Left renal cortex interstitium (tissue), 4 donors: Measurements from ENCODE around the gene CAMK2N2. TPM values are rescaled to one million over a fixed set of nuclear protein-coding genes. Genes with fewer than 3 reads are reported as not detected.
A peak's percentile ranks its signal among the peaks of the same experiment; 100 is the strongest.
"Not testable (repeated sequence)": the region's sequence is repeated elsewhere in the genome, so short reads cannot be mapped to it uniquely, and the experiment has no call there.

Experiments used
- DNase-seq, 4 donors: peaks; one replicate each; pipeline ENCODE4 v3.0.0-alpha.2; 2013; ENCODE audit warnings: low read depth in 4 of 4, low spot score in 2 of 4, missing footprints in 1 of 4
- polyA plus RNA-seq, 4 donors: library from polyadenylated mRNA; unstranded; fragments of 120-200 nt; gene quantifications; one replicate each; pipeline ENCODE4 v1.2.1, GENCODE V29; 2013; ENCODE audit not compliant: insufficient read length in 4 of 4

CAMK2N2 gene
- polyA plus RNA-seq, 4 donors, result 0.13 to 0.36 (median 0.22) TPM

DNA sequence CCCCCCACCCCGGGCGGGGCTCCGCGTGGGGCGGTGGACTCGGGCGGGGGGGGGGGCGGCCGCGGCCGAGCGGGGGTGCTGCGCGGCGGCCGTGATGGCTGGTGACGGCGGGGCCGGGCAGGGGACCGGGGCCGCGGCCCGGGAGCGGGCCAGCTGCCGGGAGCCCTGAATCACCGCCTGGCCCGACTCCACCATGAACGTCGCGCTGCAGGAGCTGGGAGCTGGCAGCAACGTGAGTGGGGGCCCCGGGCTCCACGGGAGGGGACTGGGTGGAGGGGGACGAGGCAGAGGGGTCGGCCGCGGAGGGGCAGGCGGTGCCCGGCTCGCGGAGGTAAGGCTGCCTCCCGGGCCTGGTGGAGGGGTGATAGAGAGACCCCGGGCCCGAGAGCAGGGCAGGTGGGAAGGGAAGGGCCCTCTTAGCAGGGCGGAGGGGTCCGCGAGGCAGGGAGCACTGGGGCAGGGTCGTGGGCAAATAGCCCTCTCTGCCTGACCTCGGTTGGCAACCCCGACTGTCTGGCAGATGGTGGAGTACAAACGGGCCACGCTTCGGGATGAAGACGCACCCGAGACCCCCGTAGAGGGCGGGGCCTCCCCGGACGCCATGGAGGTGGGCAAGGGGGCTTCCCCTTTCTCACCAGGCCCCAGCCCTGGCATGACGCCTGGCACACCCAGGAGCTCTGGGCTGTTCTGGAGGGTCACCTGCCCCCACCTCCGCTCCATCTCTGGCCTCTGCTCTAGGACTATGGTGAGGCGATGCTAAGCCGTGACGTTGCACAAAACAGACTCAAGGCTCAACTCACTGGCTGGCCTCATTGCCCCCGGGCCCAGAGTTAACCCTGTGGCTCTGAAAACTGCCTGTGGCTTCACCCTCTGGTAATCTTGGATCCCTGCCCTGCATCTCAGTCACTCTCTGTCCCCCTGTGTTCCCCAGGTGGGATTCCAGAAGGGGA lies 14.9 kb upstream of the CAMK2N2 start, which contains the start of gene ECE2:
TSS of gene ECE2 (plus strand) at position 62 of the 950 bp plus-strand sequence. CDS start at position 194, 132 bp downstream.
- DNase-seq, result no peak

GRCh38 chr3:184275381-184275701 lies 14.0 kb upstream of the CAMK2N2 start:
- DNase-seq, result no peak

GRCh38 chr3:184272269-184272668 lies 10.9 kb upstream of the CAMK2N2 start:
- no peak for DNase-seq

DNA sequence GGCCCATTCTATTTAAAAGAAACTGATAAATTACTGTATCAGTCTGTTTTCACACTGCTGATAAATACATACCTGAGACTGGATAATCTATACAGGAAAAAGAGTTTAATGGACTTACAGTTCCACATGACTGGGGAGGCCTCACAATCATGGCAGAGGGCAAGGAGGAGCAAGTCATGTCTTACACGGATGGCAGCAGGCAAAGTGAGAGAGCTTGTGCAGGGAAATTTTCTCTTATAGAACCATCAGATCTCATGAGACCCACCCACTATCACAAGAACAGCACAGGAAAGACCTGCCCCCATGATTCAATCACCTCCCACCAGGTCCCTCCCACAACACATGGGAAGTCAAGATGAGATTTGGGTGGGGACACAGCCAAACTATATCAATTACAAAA lies 5.9 kb upstream of the CAMK2N2 start:
- not testable (repeated sequence) for DNase-seq

GRCh38 chr3:184262764-184263179 lies 1.4 kb upstream of the CAMK2N2 start:
- no peak for DNase-seq

DNA sequence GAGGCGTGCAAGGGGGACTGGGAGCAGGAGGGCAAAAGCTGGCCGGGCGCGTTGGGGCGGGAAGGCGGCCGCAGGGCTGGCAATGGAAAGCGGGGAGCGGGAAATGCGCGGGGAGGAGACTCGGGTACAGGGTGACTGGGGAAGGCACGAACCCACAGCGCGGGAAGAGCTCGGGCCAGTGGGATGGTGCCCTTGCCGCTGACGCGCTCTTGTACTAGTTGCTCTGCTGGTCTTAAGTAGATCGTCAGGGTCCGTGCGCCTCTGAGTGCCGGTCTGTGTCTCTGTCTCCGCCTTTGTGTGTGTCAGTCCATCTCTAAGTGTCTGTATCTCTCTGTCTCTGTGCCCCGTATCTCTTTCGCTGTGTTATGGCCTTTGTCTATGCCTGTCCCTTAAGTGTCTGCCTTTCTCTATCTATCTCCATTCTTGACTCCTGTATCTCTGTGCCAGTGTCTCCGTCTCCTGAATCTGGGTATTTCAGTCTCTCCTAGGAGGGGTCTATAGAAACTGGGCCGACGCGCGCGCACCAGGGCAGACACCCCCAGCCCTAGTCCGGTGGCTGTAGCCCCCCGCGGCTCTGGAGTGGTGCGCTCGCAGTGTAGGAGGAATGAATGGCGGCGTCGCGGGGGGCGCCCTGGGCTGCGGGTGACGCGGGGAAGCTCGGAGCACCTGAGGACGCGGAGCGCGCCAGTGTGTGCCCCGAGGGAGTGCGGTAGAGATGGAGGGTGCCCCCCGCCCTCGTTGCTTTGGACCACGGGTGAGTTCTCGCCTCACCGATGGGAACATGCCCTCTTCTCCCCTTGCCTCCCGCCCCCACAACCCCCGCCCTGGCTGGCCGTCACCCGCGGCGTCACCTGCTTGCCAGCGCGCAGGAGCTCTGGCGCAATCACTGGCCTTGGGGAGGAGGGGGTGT lies 756 bp upstream of the CAMK2N2 start:
- DNase-seq, result no peak

- no peak for DNase-seq
Observed at GRCh38 chr3:184260724-184261269, 556 bp downstream of the CAMK2N2 start.

DNA sequence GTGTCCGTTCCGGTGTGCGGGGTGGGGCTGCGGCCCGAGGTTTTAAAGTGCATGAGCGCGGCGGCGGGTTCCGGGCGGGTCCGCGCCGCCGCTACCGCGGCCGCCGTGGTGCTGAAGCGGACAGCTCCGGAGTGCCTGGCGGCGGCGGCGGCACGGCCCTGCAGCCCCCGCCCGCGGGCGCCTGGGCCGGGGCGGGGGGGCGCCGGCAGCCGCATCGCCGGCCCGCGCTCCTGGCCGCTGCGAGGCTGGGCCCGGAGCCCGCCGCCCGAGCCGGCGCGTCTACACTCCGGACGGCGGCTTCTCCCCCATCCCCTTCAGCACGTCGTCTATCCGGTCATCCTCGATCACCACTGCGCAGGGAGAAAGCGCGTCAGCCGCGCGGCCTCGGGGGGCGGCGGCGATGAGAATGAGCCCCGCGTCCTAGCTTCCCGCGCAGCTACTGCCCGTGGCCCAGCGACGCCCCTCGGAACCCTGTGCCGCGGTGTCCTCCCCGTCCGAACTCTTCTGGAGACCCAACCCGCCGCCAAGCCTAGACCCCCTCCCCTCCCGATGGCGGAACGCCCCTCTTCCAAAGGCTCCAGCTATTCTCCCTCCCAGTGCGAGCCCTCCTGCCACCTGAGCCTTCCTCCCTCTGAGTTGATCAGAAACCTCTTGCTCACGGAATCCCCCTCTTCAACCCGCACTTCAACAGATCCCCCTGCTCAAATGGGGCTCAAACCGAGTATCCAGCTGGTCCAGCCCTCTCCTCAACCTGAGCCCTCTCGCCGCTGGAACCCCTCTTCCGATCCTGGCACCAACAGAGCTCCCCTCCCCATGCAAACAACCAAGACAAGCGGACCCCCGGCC lies 1.3 kb downstream of the CAMK2N2 start:
- DNase-seq, result no peak

DNA sequence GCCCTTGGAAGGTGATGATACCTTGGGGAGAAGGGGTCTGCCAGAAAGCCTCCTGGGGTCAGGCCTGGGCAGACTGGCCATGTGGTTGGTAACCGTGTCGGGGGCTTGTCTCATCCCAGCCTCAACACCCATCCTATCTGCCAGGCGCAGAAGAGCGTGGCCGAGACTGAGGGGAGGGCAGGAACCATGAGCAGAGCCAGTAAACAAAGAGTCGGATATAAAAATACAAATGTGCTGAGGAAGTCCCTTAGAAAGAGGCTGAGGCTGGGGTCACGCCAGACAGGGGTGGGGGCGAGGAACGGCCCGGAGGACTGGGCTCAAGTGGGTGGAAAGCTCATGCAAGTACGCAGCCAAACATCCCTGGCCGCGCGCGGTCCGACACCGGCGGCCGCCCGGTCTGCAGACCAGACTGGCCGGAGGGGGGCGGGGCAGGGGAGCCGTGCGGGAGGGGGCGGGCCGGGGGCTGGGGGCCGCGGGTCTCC lies 1.9 kb downstream of the CAMK2N2 start:
- no peak for DNase-seq

GRCh38 chr3:184258926-184259325 lies 2.4 kb downstream of the CAMK2N2 start:
- DNase-seq, result no peak

- DNase-seq, result no peak
Observed at GRCh38 chr3:184257083-184257915, 4.1 kb downstream of the CAMK2N2 start.

- DNase-seq, result no peak
Observed at GRCh38 chr3:184255291-184256039, 5.9 kb downstream of the CAMK2N2 start.

DNA sequence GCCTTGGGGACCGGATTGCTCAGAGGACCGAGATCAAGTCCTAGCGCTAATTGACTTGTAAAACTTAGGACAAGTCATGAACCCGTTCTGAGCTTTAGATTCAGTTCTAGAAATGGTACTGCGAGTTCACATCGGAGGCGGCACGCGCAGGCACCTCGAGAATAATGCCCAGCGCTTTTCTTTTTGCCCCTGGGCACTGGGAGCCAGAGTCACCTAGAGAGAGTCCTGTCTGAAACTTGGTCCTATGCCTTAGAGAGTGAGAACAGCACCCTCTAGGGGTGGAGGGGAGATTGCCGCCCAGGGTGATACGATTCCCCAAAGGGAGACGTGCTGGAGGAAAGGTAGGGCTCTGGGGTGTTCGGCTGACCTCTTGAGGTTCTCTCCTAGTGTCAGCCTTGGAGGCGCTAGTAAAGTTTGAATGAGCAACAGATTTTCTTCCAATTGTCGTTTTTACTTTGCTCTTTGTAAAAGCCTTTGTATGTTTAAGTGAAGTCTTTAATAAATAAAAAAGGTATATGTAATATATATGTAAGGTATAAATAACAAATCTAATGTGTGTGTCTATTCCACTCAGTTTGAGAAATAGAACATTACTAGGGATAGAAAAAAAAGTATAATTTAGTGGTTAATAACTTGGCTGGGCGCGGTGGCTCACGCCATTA lies 11.1 kb downstream of the CAMK2N2 start:
- DNase-seq, result peak in 1 of 4 donors; percentile 76

DNA sequence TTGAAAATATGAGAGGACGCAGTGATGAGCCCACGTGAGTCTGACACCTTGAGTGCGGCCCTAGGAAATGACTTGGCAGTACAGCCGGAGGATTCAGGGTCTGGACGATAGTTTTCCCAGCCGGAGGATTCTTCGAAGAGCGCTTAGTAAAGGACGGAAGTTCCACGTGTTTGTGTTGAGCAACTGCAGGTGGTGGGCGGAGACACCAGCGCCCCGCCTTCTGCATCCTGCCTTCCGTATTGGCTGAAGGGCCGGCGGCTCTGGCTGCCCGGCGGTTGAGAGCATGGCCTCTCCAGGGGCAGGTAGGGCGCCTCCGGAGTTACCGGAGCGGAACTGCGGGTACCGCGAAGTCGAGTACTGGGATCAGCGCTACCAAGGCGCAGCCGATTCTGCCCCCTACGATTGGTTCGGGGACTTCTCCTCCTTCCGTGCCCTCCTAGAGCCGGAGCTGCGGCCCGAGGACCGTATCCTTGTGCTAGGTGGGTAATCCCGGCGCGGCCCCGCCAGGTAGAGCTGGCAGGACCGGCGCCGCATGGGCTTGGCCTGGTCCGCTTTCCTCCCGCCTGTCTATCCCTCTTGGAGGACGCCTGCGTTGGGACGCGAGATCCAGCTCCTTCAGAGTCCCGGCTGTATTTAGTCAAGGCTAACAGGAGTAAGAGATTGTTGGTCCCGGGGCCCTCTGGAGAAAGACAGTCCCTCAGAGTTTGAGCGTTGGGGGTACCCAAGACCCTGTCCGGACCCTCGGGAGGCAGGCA lies 11.8 kb downstream of the CAMK2N2 start, which contains the start of gene EEF1AKMT4:
TSS of gene EEF1AKMT4 (plus strand) at position 261 of the 755 bp plus-strand sequence. CDS start at position 284, 23 bp downstream.
- DNase-seq, result peak; percentile 72 to 92 (median 83)

GRCh38 chr3:184248454-184249411 lies 12.6 kb downstream of the CAMK2N2 start, which contains the start of gene ALG3:
Gene ALG3, minus strand, starts transcription at chr3:184248962. Its CDS starts 22 bp downstream, at chr3:184248940.
- DNase-seq, result peak; percentile 63 to 79 (median 72)

DNA sequence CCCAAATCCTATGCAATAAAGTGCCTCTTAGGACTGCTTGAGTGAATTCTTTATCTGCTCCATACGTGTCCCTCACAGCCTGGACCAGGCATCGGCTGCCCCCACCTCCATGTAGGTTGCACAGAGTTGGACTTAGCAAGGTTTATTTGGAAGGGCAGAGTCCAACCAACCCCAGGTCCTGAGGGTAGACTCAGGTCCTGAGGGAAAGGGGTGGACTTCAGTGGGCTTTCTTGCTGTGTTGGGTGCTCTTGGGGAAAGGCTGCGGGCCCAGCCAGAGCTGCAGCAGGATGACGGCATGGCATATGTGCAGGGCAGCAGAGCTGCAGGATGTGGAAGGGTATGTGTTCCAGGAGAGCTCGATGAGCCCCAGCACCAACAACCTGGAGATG lies 19.1 kb downstream of the CAMK2N2 start:
- no peak for DNase-seq
